Transverse colon (tissue), 4 donors: ENCODE data around the gene CNTRL. TPM values are rescaled to one million over a fixed set of nuclear protein-coding genes. Genes with fewer than 3 reads are reported as not detected.

Experiments
- DNase-seq: peaks from one replicate; pipeline ENCODE4 v3.0.0-alpha.2; 2019
- H3K27ac ChIP-seq, 4 donors: fragments of 200-600 bp; sonication (generic); 2 replicates each; pipeline ENCODE4 v1.5.1; 2016 to 2018; ENCODE audit warnings: inconsistent platforms in 4 of 4
- H3K27me3 ChIP-seq: fragments of 200-600 bp; sonication (generic); 2 replicates; pipeline ENCODE4 v1.5.1; 2017; ENCODE audit warnings: inconsistent platforms
- H3K36me3 ChIP-seq, 4 donors: fragments of 200-600 bp; sonication (generic); 2 replicates each; pipeline ENCODE4 v1.5.1; 2017 to 2019; ENCODE audit warnings: inconsistent platforms in 4 of 4
- H3K4me1 ChIP-seq, 4 donors: fragments of 200-600 bp; sonication (generic); 2 replicates each; pipeline ENCODE4 v1.5.1; 2017 to 2020; ENCODE audit warnings: inconsistent platforms in 4 of 4
- H3K4me3 ChIP-seq, 4 donors: fragments of 200-600 bp; sonication (generic); 1 replicate in 1 of 4; 2 replicates in 3 of 4; pipeline versions ENCODE4 v1.5.1 to v1.6.1; 2017 to 2019; ENCODE audit warnings: inconsistent platforms in 4 of 4
- H3K9me3 ChIP-seq, 2 donors: fragments of 200-600 bp; sonication (generic); 2 replicates each; pipeline ENCODE4 v1.5.1; 2017 to 2019; ENCODE audit warnings: inconsistent platforms in 2 of 2
- CTCF ChIP-seq, 5 experiments: fragments of 200-600 bp in 3 of 5; fragments of 450-650 bp in 2 of 5; sonication (generic) in 3 of 5; IDR thresholded peaks; 1 replicate in 2 of 5; 2 replicates in 3 of 5; pipeline ENCODE4 v1.5.1; 2016 to 2017; ENCODE audit warnings: antibody characterized with exemption in 5 of 5, inconsistent platforms in 3 of 5, mild to moderate bottlenecking in 2 of 5, moderate library complexity in 1 of 5
- EP300 ChIP-seq: sonication (generic); formaldehyde crosslinking; IDR thresholded peaks from one replicate; pipeline ENCODE4 v1.6.1; 2017; ENCODE audit warnings: antibody characterized with exemption, low read depth
- POLR2A ChIP-seq: fragments of 450-650 bp; IDR thresholded peaks from one replicate; pipeline ENCODE4 v1.6.1; 2016; ENCODE audit warnings: antibody characterized with exemption, mild to moderate bottlenecking, moderate library complexity
- POLR2AphosphoS5 ChIP-seq, 3 donors: sonication (generic); formaldehyde crosslinking; IDR thresholded peaks; one replicate each; pipeline ENCODE4 v1.6.1; 2016; ENCODE audit warnings: antibody characterized with exemption in 3 of 3
- whole genome bisulfite sequencing, 2 donors: methylation state at CpG; one replicate each; pipeline ENCODE4 v1.1.5; 2018; ENCODE audit warnings: low coverage in 1 of 2; 5-methylcytosine and 5-hydroxymethylcytosine counted together
- in situ Hi-C, 4 donors: fragments of 200-750 bp; cut with MboI; loops; one replicate each; pipeline versions ENCODE4 v1.15.0 to v1.15.1; 2017; ENCODE audit warnings: low sequenced_read_pairs in 3 of 4, low pct_ligation_motif_present in 1 of 4, low pct_unique_long_range_greater_than_20kb in 1 of 4
- intact Hi-C: fragments of 100-400 bp; cut with DNase I; formaldehyde crosslinking; loops from one replicate; pipeline ENCODE4 v1.15.1; 2023; ENCODE audit warnings: low total_unique reads
- total RNA-seq, 4 donors: library from RNA; depleted of rRNA; stranded (reverse); fragments of >200 nt; gene quantifications; one replicate each; pipeline ENCODE4 v1.1.0, GENCODE V29; 2016

CNTRL gene
- total RNA-seq, 4 donors from 2014 or later, result 6.0 to 21.3 (median 11.2) TPM

GRCh38 chr9:121179930-121180681 lies 105.4 kb downstream of the CNTRL start:
- H3K4me3 ChIP-seq, result no peak overlapping the region
- in situ Hi-C loops, result no loop called here
- intact Hi-C loops, result no loop called here
- no peak for DNase-seq
- H3K27ac ChIP-seq, result no peak overlapping the region
- 67 to 74% methylated on average over 3 of the region's 3 CpGs for WGBS, 2 donors
- H3K9me3 ChIP-seq, result no peaks in the 10 kb centered on the region
- TF ChIP-seq CTCF (IDR thresholded peaks at IDR 0.05) (no peak), POLR2A (no peak), POLR2AphosphoS5 (IDR thresholded peaks at IDR 0.05) (no peak), EP300 (no peak)
- H3K36me3 ChIP-seq, result peaks cover 0 to 26% (median 3%) of the 10 kb centered on the region in 4 donors
- no peaks in the 10 kb centered on the region for H3K27me3 ChIP-seq
- H3K4me1 ChIP-seq, result peaks cover 0 to 35% (median 7%) of the 10 kb centered on the region in 4 donors

GRCh38 chr9:121182101-121182836 lies 107.5 kb downstream of the CNTRL start:
- Histone ChIP-seq H3K36me3 (peaks cover 0 to 32% (median 5%) of the 10 kb centered on the region in 4 donors), H3K27ac (no peak overlapping the region), H3K4me3 (no peak overlapping the region), H3K9me3 (no peaks in the 10 kb centered on the region), H3K27me3 (no peaks in the 10 kb centered on the region), H3K4me1 (peaks cover 0 to 51% (median 8%) of the 10 kb centered on the region in 4 donors)
- DNase-seq, result no peak
- WGBS, 2 donors, result 69 to 100% methylated on average over 2 to 3 of the region's 3 CpGs
- in situ Hi-C loops (no loop called here), intact Hi-C loops (no loop called here)
- TF ChIP-seq EP300, result no peak
- TF ChIP-seq CTCF (IDR thresholded peaks at IDR 0.05), result no peak
- TF ChIP-seq POLR2AphosphoS5 (IDR thresholded peaks at IDR 0.05), result no peak
- TF ChIP-seq POLR2A, result no peak

GRCh38 chr9:121182989-121183388 lies 108.2 kb downstream of the CNTRL start:
- in situ Hi-C loops (no loop called here), intact Hi-C loops (no loop called here)

More at GRCh38 chr9:121182989-121183388, 108.2 kb downstream of the CNTRL start:
- DNase-seq, result no peak
- no peaks in the 10 kb centered on the region for H3K27me3 ChIP-seq
- peaks cover 0 to 32% (median 2%) of the 10 kb centered on the region in 4 donors for H3K36me3 ChIP-seq
- H3K4me1 ChIP-seq, result peaks cover 0 to 59% (median 10%) of the 10 kb centered on the region in 4 donors
- no peak for TF ChIP-seq POLR2AphosphoS5 (IDR thresholded peaks at IDR 0.05)
- no peak for TF ChIP-seq POLR2A
- no peak for TF ChIP-seq CTCF (IDR thresholded peaks at IDR 0.05)
- no peak for TF ChIP-seq EP300
- H3K4me3 ChIP-seq, result no peak overlapping the region
- no peaks in the 10 kb centered on the region for H3K9me3 ChIP-seq
- no peak overlapping the region for H3K27ac ChIP-seq
